Measurements from ENCODE around the gene KCNQ5.

DNA sequence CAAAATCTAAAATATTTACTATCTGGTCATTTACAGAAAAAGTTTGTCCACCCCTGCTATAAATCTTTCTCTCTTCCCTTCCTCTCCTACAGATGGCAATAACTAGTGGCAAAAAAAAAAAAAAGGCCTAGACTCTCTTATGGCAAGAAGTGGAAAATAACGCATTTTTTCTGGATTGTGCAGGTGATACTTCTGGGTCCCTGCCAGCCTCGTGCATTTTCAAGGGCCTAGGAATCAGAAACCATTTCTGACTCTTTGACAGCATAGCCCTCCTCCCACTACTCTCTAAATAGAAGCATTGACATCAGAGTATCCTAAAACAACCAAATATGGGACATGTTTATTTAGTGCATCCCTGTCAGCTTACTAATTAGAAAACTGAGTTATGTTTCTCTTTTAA, 352.4 kb downstream of the KCNQ5 start:
- TF ChIP-seq, protein P1, sequence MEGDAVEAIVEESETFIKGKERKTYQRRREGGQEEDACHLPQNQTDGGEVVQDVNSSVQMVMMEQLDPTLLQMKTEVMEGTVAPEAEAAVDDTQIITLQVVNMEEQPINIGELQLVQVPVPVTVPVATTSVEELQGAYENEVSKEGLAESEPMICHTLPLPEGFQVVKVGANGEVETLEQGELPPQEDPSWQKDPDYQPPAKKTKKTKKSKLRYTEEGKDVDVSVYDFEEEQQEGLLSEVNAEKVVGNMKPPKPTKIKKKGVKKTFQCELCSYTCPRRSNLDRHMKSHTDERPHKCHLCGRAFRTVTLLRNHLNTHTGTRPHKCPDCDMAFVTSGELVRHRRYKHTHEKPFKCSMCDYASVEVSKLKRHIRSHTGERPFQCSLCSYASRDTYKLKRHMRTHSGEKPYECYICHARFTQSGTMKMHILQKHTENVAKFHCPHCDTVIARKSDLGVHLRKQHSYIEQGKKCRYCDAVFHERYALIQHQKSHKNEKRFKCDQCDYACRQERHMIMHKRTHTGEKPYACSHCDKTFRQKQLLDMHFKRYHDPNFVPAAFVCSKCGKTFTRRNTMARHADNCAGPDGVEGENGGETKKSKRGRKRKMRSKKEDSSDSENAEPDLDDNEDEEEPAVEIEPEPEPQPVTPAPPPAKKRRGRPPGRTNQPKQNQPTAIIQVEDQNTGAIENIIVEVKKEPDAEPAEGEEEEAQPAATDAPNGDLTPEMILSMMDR (IDR thresholded peaks at IDR 0.05): no peak
- no peak for TF ChIP-seq POLR2A (IDR thresholded peaks at IDR 0.05)
